Bone marrow (tissue), 2 donors: ENCODE data around the gene INTS11.
"Not testable (repeated sequence)": the region's sequence is repeated elsewhere in the genome, so short reads cannot be mapped to it uniquely, and the experiment has no call there.

ENCODE experiments used
- DNase-seq, 2 donors: peaks; one replicate each; lab custom pipeline; 2025; lab: John Stamatoyannopoulos, UW

Gene INTS11

GRCh38 chr1:1329304-1330210 lies 5.1 kb upstream of the INTS11 start:
- DNase-seq: no peak

DNA sequence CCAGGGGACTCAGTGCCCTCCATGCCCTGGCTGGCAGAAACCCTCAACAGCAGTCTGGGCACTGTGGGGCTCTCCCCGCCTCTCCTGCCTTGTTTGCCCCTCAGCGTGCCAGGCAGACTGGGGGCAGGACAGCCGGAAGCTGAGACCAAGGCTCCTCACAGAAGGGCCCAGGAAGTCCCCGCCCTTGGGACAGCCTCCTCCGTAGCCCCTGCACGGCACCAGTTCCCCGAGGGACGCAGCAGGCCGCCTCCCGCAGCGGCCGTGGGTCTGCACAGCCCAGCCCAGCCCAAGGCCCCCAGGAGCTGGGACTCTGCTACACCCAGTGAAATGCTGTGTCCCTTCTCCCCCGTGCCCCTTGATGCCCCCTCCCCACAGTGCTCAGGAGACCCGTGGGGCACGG lies 3.8 kb upstream of the INTS11 start:
- no peak for DNase-seq

GRCh38 chr1:1327291-1327690 lies 2.8 kb upstream of the INTS11 start:
- no peak for DNase-seq

DNA sequence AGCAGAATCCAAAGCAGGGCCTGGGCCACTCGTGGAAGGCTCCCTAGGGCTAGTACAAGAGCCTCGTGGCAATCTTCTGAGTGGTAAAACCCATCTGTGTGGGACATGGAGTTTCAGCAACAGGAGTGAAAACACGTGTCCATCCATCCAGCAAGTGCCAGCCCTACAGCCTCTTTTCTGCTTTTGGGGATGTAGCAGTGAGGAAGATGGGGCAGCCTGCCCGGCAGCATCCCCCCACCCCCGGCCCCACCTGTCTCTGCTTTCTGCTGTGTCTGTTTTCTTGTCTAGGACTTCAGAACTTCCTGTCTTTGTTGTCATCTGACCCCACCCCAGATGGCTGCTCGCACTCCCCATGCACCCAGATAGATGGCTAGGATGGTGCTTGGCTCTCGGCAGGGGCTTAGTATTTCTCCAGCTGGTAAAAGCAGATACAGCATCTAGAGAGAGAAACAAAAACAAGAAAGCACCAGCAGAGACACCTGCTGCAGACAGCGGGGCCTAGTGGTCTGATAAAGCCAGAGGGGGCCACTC lies 1.7 kb upstream of the INTS11 start:
- DNase-seq: no peak

DNA sequence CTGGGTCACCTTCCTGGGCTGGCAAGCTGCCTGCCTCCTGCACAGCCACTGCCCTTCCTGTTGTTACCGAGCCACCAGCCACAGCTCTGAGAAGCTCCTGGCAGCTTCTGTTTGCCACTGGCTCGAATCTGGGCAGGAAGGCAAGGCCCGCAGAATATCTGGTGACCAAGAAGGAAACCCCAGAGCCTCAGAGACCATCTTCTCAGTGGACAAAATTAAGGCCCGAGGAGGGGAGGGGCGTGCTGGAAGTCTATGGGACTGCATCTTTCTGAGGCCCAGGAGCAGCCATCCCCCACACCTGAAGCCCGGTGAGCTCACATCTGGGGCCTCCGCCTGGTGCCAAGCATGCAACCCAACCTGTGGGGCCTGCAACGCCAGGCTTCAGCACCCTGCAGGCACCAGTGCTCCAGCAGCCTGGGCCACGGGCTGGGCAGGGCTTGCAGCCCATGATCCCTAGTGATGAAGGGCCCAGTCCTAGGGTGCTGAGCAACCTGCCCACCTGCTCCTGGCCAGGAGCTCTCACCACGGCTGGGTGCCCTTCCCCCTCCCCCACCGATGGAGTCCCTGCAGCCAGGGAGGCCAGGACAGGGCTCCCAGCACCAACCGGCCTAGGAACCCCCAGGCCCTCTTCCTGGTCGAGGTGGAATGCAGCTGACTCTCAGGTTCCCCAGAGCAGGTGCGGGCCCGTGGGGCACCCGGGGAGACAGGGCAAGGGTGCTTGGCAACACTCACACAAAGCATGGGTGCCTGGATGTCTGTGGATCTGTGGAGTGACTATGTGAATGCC lies 1.0 kb upstream of the INTS11 start:
- DNase-seq: no peak

DNA sequence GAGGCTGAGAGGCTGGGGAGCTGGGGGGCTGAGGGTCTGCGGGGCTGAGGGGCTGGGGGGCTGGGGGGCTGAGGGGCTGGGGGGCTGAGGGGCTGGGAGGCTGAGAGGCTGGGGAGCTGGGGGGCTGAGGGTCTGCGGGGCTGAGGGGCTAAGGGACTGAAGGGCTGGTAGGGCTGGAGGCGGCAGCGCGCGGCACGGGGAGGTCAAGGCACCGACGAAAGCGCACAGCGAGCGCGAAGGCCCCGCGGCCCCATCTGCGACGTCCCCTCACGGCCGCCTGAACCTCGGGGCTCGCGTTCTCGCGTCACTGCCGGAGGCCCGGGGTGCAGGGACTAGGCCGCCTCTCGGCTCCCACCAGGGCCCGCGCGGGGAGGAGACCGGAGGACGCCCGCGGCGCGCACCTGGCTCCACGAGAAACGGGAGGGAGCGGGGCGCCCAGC lies 356 bp downstream of the INTS11 start:
- no peak for DNase-seq

DNA sequence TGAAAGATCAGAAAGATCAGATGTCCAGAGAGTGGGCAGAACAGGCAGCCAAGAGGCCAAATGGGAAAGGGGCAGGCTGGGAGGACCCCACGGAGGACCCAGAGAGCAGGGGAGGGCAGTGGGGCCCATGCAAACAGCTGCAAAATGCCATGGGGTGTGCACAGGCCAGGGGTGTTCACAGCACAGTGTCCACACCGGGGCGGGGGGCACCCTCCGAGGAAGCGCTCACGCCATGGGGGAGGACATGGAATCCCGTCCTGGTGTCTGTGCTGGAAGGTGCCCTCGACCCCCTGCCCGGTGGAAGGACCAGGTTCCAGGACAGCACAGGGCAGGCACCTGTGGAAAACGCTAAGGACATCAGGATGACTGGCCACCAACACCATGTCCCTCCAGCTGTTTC lies 1.5 kb downstream of the INTS11 start:
- DNase-seq: no peak

- DNase-seq: no peak
Observed at GRCh38 chr1:1322418-1322817, 2.0 kb downstream of the INTS11 start.

DNA sequence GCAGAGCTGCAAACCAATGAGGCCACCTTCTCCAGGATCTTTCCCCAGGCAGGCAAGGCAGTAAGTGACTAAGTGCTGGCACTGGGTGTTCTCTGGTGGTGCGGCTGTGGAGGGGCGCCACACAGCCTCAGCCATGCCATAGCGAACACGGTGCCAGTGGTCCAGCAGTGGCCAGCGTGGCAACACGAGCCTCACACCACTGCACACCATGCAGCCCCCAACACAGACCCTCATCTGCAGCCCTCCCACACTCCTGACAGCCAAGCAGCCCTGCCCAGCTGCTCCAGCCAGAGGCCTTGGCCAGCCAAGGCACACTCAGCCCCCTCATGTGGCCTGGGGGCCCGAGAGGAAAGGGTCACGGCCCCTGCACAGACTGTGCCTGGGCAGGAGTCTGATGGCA lies 3.0 kb downstream of the INTS11 start:
- DNase-seq: no peak

DNA sequence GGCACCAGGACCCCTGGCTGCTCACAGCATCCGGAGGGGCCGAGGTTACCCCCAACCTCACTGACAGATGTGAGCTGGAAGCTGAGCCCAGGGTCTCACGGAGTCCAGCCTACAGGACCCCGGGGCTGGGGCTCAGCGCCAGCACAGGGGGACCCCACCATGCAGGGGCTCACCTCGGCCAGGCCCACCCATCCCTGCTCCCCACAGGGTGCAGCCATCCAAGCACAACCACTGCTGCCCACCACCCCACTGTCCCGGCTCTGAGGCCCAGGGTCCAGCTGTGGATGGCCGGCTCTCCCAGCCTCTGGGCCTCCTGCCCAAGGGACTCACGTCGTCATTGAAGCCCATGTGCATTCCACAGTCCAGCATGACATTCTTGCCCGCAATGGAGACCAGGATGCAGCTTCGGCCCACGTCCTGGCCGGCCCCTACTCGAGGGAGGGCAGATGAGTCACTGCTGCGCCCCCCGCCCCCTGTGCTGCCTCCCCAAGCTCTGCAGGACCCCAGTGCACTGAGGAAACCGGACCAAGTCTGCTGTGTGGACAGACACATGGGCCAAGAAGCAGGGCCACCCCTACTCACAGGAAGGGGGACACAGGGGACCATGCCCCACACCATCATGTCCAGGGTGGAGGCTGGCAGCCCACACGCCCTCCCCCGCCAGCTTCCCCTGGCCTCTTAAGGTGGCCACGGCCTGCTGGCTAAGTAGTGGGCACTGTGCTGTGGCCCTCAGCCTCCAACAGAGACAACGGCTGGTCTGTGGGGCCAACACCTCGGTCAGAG lies 3.6 kb downstream of the INTS11 start:
- DNase-seq: no peak

DNA sequence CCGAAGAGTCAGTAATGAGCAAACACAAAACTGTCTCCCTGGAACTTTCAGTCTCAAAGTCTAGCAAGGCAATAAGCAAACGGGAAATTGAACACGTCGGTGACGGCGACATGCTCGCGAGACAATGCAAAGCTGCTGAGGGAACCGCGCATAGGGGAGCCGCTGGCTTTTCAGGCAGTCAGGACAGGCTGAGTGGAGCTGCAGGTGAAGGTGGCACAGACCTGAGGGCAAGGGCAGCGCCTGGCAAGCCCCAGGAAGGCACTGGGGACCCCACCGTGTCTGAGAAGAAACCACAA lies 4.9 kb downstream of the INTS11 start:
- no peak for DNase-seq

- DNase-seq: no peak
Observed at GRCh38 chr1:1318777-1319645, 5.4 kb downstream of the INTS11 start.

- no peak for DNase-seq
Observed at GRCh38 chr1:1318131-1318652, 6.3 kb downstream of the INTS11 start.

DNA sequence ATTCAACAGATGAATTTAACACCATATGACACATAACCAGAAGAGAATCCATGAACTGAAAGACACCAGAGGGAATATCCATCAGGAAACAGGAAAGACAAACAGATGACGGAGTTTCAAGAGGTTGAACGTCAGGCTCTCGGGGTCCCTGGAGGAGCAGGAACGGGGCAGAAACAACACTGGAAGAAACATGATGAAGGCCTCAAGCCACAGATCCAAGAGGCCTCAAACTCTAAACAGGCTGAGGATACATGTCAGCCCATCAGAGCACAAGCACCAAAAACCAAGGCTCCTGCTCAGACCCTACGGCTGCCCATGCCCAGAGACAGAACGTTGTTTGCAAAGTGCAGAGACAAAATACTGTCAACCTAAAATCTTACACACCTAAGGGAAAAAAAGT lies 7.0 kb downstream of the INTS11 start:
- no peak for DNase-seq

- DNase-seq: not testable (repeated sequence)
Observed at GRCh38 chr1:1316199-1316598, 8.3 kb downstream of the INTS11 start.

DNA sequence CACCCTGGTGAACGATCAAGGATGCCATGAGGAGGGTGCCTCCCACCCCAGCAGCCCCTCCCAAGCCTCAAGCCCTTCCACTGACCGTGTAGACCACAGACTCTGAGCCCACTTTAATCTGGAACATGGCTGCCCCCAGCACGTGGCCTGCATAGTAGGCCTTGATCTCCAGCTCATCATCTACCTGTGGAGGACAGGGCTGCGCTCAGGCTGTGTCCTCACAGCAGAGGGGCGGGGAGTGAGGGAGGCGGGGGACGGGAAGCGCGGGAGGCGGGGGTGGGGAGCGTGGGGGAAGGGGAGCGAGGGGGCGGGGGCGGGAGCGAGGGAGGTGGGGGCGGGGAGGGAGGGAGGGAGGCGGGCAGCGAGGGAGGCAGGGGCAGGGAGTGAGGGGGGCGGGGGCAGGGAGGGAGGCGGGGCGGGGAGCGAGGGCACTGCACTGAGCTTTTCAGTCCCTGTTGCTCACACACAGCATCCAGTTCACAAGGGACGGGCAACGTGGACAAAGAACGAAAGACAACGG lies 9.0 kb downstream of the INTS11 start:
- no peak for DNase-seq

- DNase-seq: no peak
Observed at GRCh38 chr1:1314678-1315335, 9.7 kb downstream of the INTS11 start.

- DNase-seq: no peak
Observed at GRCh38 chr1:1314237-1314586, 10.2 kb downstream of the INTS11 start.

DNA sequence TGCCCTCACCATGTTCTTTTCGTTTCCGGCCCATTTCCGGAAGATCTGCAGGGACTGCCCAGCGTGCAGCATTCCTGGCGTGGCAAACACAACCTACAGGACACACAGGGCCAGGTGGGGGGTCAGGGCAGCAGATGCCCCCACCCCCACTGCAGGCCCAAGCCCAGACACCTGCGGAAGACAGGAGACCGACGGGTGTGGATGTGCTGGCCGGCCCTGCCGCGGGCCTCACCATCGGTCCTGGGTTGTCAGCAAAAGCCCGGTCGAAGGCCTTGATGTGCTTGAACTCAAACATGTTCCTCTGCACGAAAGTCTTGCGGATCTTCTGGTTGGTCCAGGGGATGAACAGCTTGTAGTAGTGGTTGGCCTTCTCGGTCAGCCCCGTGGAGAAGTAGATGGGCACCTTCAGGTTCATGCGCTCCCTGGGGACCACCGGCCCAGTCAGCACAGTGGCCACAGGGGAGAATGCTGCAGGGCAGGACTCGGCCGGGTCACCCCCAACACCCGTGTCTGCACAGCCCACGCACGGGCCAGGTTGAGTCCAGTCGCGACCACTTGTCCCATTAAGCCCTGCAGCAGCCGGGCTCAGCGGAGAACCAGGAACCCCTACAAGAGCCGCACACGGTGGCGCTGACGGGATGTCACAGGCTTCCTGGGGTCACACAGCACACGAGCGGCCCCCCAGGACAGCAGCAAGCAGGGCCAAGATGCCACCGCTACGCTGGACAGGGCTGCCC lies 10.8 kb downstream of the INTS11 start:
- DNase-seq: no peak
